ENCODE data around the gene HYAL4. TPM values are rescaled to one million over a fixed set of nuclear protein-coding genes. Genes with fewer than 3 reads are reported as not detected.

Gene HYAL4
- total and polyA plus RNA-seq, 2 donors (not counting 3 experiments of a cell fraction or from before 2014, with no cell fraction given) = not detected

GRCh38 chr7:123876557-123877256 lies 31.7 kb downstream of the HYAL4 start:
- no peak overlapping the region for H2AFZ ChIP-seq (ENCODE audit: low read depth, low read length)

More at GRCh38 chr7:123876557-123877256, 31.7 kb downstream of the HYAL4 start:
- dilution Hi-C loops (cut with MboI; ENCODE audit: extremely low pct_ligation_motif_present, low sequenced_read_pairs) (no loop called here), intact Hi-C loops (cut with micrococcal nuclease) (loop anchor here (10.0 kb wide), 1 partner anchor 968 kb away; no protein-coding TSS in a partner anchor)
- peak; percentile 15 for DNase-seq (ENCODE audit: low read depth, low spot score)
- Histone ChIP-seq H3K4me1 (ENCODE audit: control insufficient read depth, extremely low read depth, insufficient read depth, low read length) (no peaks in the 10 kb centered on the region), H4K20me1 (replicated peaks; ENCODE audit: control insufficient read depth, extremely low read depth, insufficient read depth, low read length) (no peaks in the 10 kb centered on the region), H3K27me3 (ENCODE audit: control insufficient read depth in 2 of 2, insufficient read depth in 2 of 2, low read length in 2 of 2) (no peaks in the 10 kb centered on the region), H3K36me3 (ENCODE audit: control insufficient read depth in 2 of 2, extremely low read depth in 1 of 2, insufficient read depth in 2 of 2, low read length in 2 of 2) (no peaks in the 10 kb centered on the region), H3K79me2 (ENCODE audit: control insufficient read depth, insufficient read depth, low read length) (no peaks in the 10 kb centered on the region), H3K9me3 (replicated peaks; ENCODE audit: control insufficient read depth, insufficient read depth, low read length) (no peaks in the 10 kb centered on the region), H3K9me1 (replicated peaks; ENCODE audit: control insufficient read depth, extremely low read depth, insufficient read depth, low read length) (no peaks in the 10 kb centered on the region), H3K4me3 (replicated peaks in 1 of 3; ENCODE audit: insufficient read depth in 1 of 3, low read depth in 1 of 3, low read length in 3 of 3) (no peak overlapping the region), H3K4me2 (ENCODE audit: insufficient read depth, low read length) (no peak overlapping the region), H3K27ac (ENCODE audit: insufficient read depth, low read depth, low read length) (no peak overlapping the region), H3K9ac (replicated peaks; ENCODE audit: extremely low read depth, insufficient read depth, low read length) (no peak overlapping the region)
- no TSS peak for BruUV-seq (replicated peaks)
- FAIRE-seq = no peak
- ChIA-PET POLR2A (no interaction called here), CTCF (interaction anchor here (1.0 to 2.7 kb wide), 4 partner anchors 12 to 382 kb away, joined by 4 to 12 read pairs (median 6); no protein-coding TSS in a partner anchor)
- TF ChIP-seq POLR2AphosphoS5 (IDR thresholded peaks at IDR 0.05; ENCODE audit: insufficient read depth, low read depth, low read length) (no peak), FOS (IDR thresholded peaks at IDR 0.05; ENCODE audit: borderline replicate concordance, insufficient read depth, low read length) (no peak), GATA2 (IDR thresholded peaks at IDR 0.05; ENCODE audit: insufficient read depth, insufficient read length, low read depth, low read length) (no peak), CTCF (IDR thresholded peaks at IDR 0.05; ENCODE audit: extremely low read depth in 1 of 2, insufficient read depth in 1 of 2, low read depth in 1 of 2, low read length in 2 of 2) (no peak), MAX (IDR thresholded peaks at IDR 0.05; ENCODE audit: insufficient read depth, insufficient read length) (no peak), JUN (IDR thresholded peaks at IDR 0.05; ENCODE audit: borderline replicate concordance, insufficient read depth, insufficient read length, low read depth) (no peak), POLR2A (IDR thresholded peaks at IDR 0.05; ENCODE audit: low read depth, low read length) (no peak), EZH2 (IDR thresholded peaks at IDR 0.05; ENCODE audit: borderline replicate concordance, low read depth, low read length, severe bottlenecking) (no peak), MYC (IDR thresholded peaks at IDR 0.05; ENCODE audit: low read depth, low read length) (no peak)

Measured in endothelial cell of umbilical vein (primary cell).